Measurements from ENCODE around the gene PPP2R5C. TPM values are rescaled to one million over a fixed set of nuclear protein-coding genes. Genes with fewer than 3 reads are reported as not detected.

The PPP2R5C gene
- total and polyA plus RNA-seq, 2 donors from 2014 or later, result 65.6 to 129 TPM

DNA sequence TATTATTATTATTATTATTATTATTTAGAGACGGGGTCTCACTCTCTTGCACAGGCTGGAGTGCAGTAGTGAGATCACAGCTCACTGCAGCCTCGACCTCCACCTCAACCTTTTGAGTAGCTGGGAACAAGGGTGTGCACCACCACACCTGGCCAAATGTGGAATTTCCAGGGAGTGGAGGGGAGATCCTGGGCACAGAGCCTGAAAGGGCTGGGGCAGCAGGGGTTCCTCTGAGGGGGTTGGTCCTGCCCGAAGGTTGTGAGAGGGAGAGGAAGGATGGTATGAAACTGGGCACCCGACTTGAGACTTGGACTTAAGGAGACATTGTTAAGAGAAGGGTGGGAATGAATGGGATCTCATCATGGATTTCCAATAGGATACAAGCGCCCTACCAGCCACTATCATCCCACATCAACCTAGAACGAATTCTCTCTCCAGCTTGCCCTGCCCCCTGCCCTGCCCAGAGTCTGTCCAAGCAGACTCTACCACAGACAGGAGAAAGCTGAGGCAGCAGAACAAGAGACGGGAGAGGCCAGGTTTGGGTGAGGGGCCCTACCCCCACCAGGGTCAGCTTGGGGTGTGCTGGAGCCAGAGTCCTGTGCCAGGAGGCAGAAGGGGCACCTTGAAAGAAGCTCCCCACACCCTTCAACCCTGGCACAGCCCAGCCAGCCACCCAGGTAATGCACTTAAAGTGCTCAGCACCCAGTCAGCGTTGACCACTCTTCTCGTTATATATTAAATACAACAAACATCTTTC is 200.4 kb downstream of the PPP2R5C start:
- H3K36me3 ChIP-seq (ENCODE audit: control insufficient read depth in 2 of 3, insufficient read depth in 3 of 3, low read length in 3 of 3), result no peaks in the 10 kb centered on the region
- TF ChIP-seq, protein P1, sequence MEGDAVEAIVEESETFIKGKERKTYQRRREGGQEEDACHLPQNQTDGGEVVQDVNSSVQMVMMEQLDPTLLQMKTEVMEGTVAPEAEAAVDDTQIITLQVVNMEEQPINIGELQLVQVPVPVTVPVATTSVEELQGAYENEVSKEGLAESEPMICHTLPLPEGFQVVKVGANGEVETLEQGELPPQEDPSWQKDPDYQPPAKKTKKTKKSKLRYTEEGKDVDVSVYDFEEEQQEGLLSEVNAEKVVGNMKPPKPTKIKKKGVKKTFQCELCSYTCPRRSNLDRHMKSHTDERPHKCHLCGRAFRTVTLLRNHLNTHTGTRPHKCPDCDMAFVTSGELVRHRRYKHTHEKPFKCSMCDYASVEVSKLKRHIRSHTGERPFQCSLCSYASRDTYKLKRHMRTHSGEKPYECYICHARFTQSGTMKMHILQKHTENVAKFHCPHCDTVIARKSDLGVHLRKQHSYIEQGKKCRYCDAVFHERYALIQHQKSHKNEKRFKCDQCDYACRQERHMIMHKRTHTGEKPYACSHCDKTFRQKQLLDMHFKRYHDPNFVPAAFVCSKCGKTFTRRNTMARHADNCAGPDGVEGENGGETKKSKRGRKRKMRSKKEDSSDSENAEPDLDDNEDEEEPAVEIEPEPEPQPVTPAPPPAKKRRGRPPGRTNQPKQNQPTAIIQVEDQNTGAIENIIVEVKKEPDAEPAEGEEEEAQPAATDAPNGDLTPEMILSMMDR (IDR thresholded peaks at IDR 0.05; ENCODE audit: borderline replicate concordance, extremely low read depth, insufficient read depth), result no peak
- no peaks in the 10 kb centered on the region for H3K9me3 ChIP-seq (ENCODE audit: control insufficient read depth in 2 of 3, insufficient read depth in 1 of 3, low read length in 3 of 3)
- no peak overlapping the region for H3K4me3 ChIP-seq (ENCODE audit: low read length in 3 of 3)
- no peaks in the 10 kb centered on the region for H3K27me3 ChIP-seq (ENCODE audit: control insufficient read depth, insufficient read depth, low read length)
- FAIRE-seq (no peak), DNase-seq (peak in 1 of 5 donors; percentile 66)
- H3K9ac ChIP-seq (ENCODE audit: low read length in 3 of 3), result no peak overlapping the region
- H3K27ac ChIP-seq (ENCODE audit: low read depth in 2 of 2, low read length in 2 of 2), result no peak overlapping the region
- intact Hi-C loops (cut with DNase I), result no loop called here
- H3K4me1 ChIP-seq (ENCODE audit: control insufficient read depth in 2 of 3, insufficient read depth in 2 of 3, low read depth in 1 of 3, low read length in 3 of 3), result peaks cover 0 to 8% (median 4%) of the 10 kb centered on the region in 3 donors

DNA sequence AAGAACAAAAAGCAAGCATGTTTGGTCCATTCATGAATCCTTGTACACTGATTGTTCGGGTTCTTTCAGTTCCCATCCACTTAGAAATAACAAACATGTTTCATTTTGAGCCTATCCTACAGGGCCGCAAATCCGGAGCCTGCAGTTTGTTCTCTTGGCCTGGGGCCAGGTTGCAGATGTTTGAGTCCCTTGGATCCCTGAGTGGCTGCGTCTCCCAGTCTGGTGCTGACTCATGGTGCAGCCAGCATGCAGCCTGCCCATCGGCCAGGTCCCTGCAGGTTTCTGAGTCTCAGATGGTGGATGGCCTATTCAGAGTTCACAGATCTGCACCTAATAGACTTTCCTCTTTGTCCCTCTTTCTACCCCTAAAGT is 201.0 kb downstream of the PPP2R5C start:
- Histone ChIP-seq H3K27ac (ENCODE audit: low read depth in 2 of 2, low read length in 2 of 2) (no peak overlapping the region), H3K36me3 (ENCODE audit: control insufficient read depth in 2 of 3, insufficient read depth in 3 of 3, low read length in 3 of 3) (no peaks in the 10 kb centered on the region), H3K9ac (ENCODE audit: low read length in 3 of 3) (no peak overlapping the region), H3K9me3 (ENCODE audit: control insufficient read depth in 2 of 3, insufficient read depth in 1 of 3, low read length in 3 of 3) (no peaks in the 10 kb centered on the region), H3K27me3 (ENCODE audit: control insufficient read depth, insufficient read depth, low read length) (no peaks in the 10 kb centered on the region), H3K4me3 (ENCODE audit: low read length in 3 of 3) (no peak overlapping the region), H3K4me1 (ENCODE audit: control insufficient read depth in 2 of 3, insufficient read depth in 2 of 3, low read depth in 1 of 3, low read length in 3 of 3) (peaks cover 0 to 8% (median 4%) of the 10 kb centered on the region in 3 donors)
- FAIRE-seq, result no peak
- intact Hi-C loops (cut with DNase I), result no loop called here
- TF ChIP-seq, protein P1 (IDR thresholded peaks at IDR 0.05; ENCODE audit: borderline replicate concordance, extremely low read depth, insufficient read depth), result no peak
- DNase-seq, result peak in 2 of 5 donors; percentile 38 to 67

DNA sequence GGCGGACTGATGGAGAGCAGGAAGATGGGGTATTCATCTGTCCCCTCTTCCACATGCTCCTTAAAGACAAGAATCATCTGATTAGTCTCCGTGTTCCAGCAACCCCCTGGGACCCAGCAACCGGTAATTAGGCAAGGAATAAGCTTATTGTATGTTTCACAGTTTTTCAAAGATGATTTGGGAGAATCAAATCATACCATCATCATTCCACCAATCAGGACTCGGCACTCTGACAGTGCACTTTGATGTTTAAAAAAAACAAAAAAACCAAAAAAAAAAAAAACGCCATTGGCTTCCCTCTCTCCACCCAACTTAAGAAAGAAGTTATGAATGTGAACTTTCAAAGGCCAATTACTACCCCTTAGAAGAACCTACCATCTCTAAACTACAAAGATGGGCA is 201.5 kb downstream of the PPP2R5C start:
- Histone ChIP-seq H3K4me3 (ENCODE audit: low read length in 3 of 3) (no peak overlapping the region), H3K9ac (ENCODE audit: low read length in 3 of 3) (no peak overlapping the region), H3K4me1 (ENCODE audit: control insufficient read depth in 2 of 3, insufficient read depth in 2 of 3, low read depth in 1 of 3, low read length in 3 of 3) (peaks cover 0 to 8% (median 4%) of the 10 kb centered on the region in 3 donors), H3K9me3 (ENCODE audit: control insufficient read depth in 2 of 3, insufficient read depth in 1 of 3, low read length in 3 of 3) (no peaks in the 10 kb centered on the region), H3K27me3 (ENCODE audit: control insufficient read depth, insufficient read depth, low read length) (no peaks in the 10 kb centered on the region), H3K36me3 (ENCODE audit: control insufficient read depth in 2 of 3, insufficient read depth in 3 of 3, low read length in 3 of 3) (no peaks in the 10 kb centered on the region), H3K27ac (ENCODE audit: low read depth in 2 of 2, low read length in 2 of 2) (no peak overlapping the region)
- TF ChIP-seq, protein P1 (IDR thresholded peaks at IDR 0.05; ENCODE audit: borderline replicate concordance, extremely low read depth, insufficient read depth), result no peak
- intact Hi-C loops (cut with DNase I), result no loop called here
- FAIRE-seq (no peak), DNase-seq (no peak)

Measured in kidney (tissue), 14 donors.